ENCODE measurements around the gene MCM10.

DNA sequence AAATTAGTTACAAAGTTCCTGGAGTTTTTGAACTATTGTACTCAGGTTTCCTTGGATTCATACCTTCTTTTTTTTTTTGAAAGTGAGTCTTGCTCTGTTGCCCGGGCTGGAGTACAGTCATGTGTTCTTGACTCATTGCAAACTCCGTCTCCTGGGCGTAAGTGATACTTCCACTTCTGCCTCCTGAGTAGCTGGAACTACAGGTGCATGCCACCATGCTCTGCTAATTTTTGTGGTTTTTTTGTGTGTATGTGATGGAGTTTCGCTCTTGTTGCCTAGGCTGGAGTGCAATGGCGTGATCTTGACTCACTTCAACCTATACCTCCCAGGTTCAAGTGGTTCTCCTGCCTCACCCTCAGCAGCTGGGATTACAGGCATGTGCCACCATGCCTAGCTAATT is 22.3 kb downstream of the MCM10 start:
- TF ChIP-seq, protein P1, sequence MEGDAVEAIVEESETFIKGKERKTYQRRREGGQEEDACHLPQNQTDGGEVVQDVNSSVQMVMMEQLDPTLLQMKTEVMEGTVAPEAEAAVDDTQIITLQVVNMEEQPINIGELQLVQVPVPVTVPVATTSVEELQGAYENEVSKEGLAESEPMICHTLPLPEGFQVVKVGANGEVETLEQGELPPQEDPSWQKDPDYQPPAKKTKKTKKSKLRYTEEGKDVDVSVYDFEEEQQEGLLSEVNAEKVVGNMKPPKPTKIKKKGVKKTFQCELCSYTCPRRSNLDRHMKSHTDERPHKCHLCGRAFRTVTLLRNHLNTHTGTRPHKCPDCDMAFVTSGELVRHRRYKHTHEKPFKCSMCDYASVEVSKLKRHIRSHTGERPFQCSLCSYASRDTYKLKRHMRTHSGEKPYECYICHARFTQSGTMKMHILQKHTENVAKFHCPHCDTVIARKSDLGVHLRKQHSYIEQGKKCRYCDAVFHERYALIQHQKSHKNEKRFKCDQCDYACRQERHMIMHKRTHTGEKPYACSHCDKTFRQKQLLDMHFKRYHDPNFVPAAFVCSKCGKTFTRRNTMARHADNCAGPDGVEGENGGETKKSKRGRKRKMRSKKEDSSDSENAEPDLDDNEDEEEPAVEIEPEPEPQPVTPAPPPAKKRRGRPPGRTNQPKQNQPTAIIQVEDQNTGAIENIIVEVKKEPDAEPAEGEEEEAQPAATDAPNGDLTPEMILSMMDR (conservative IDR thresholded peaks at IDR 0.05), result no peak
- no peak for TF ChIP-seq EZH2 (IDR thresholded peaks at IDR 0.05; ENCODE audit: low read depth)
